HG03457 (cell line): ENCODE measurements around the gene DCUN1D3.

Experiments used
- ATAC-seq: cut with Tn5 transposase; IDR thresholded peaks from one replicate; pipeline ENCODE4 v1.9.1; 2021; ENCODE audit warnings: moderate number of reproducible peaks; ENCODE audit not compliant: unreplicated experiment

The DCUN1D3 gene

DNA sequence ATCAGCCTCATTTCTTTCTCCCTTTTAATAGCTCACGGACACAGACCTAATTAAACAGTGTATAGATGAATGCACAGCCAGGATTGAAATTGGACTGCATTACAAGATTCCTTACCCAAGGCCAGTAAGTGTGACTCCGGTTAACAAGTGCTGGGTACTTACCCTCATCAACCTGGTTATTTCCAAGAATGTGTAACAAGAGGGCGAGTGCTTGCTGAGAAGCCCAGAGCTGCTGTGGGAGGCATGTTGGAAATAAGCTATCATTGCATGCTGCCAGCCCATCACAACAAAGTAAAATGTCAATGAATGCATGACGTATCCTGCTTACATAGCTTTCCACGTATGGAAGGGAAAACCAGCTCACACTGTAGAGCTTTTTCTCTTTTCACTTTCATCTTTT, 19.9 kb upstream of the DCUN1D3 start:
- ATAC-seq, result no peak

DNA sequence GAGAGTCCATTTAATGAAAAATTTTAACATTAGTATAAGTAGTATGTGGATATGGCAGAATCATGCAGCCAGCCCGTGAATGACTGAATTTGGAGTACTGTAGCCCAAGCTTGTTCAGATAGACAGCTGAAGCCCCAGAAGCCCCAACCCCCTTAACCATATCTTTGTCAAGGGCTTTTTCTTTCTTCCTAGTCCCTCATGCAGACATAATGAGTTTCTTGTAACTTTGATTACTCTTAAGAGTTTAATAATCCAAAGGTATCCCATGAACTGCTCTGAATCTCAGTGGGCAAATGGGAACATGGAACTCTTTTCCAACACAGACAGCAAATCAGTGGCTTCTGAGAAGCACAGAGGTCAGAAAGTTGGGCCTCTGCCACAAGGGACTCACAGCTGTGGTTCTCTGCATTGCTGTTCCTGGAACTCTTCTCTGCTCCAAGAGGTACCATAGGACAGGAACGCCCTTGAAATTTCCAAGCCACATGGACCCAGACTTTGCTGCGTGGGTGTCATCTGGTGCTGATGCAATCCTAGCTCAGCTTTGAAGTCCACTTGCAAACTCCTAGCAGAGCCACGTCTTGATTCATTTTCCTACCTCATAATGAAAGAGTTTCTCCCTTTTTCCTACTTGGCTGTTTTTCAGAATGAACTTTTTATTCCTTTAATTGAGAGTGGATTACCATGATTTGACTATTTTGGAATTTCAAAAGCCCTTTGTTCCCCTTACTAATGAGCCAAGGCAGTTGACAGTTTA, 18.5 kb upstream of the DCUN1D3 start:
- no peak for ATAC-seq

DNA sequence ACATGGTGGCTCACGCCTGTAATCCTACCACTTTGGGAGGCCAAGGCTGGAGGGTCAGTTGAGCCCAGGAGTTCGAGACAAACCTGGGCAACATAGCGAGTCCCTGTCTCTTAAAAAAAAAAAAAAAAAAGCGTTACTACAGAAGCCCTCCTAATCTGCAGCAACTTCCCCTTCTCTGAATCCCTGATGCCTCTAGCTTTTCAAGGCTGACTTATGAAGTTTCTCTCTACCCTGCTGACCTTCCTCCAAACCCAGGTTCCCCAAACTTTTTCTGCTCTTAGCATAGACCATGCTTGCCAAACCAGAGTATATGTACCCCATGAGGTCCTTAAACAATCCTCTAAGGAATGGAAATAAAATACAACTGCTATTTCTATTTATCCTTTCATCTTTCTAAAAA, 16.8 kb upstream of the DCUN1D3 start:
- no peak for ATAC-seq

DNA sequence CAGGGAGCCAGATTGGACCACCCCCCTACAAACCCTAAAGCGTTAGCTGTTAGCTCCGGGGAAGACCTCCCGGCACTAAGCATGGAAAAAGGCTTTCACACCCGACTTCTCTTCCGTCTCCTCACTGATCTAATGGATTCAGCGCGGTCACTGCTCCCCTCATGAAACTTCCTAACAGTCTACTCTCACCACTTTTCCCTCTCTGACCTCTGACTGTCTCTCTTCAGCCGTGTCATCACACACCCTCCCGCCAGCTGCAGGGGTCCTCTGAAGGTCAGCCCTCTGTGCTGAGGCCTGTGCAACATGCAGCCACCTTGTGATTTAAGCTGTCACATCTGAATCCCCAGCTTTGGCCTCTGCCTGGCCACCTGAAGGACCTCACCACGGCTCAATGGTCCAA, 16.1 kb upstream of the DCUN1D3 start:
- ATAC-seq, result no peak

DNA sequence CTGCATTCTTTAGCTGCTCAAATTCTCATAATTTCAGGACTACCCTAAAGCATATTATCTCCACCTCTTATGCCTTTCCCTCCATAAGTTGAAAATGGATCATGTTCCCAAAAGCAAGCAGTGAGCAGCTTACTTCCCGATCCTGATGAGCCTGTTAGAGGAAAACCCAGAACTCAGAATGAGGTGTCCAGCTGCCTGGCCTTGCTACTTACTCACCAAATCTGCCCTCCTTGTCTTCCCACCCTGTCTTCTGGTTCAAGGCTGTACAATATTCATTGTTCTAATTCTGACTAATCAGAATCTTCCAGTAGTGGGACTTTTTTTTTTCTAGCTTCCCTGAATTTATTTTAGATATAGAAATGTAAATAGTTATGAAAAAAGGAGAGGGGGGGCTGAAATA, 11.2 kb upstream of the DCUN1D3 start:
- no peak for ATAC-seq

DNA sequence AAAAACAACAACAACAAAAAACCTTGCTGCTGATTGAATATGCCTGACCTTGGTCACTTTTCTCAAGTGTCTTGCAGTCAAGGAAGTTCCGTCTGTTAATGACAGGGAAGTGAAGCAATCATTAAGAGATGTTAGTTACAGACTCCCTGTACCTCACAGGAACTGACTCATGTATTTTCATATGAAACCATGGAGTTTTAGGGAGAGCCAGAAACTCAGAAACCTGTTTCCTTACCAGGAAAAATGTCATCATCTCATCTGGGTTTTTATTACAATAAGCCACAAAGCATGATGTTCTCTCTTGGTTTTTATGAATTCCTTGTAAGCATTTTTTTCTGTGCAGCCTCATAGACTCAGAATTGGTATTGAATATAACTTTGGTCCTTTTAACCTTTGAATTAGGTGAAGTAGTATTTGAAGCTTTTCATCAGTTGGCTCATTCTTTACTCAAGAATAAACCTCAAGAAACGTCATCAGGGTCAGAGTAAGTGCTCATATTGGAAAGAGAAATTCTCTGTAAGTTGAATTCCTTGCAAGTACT, 10.7 kb upstream of the DCUN1D3 start:
- ATAC-seq, result no peak

DNA sequence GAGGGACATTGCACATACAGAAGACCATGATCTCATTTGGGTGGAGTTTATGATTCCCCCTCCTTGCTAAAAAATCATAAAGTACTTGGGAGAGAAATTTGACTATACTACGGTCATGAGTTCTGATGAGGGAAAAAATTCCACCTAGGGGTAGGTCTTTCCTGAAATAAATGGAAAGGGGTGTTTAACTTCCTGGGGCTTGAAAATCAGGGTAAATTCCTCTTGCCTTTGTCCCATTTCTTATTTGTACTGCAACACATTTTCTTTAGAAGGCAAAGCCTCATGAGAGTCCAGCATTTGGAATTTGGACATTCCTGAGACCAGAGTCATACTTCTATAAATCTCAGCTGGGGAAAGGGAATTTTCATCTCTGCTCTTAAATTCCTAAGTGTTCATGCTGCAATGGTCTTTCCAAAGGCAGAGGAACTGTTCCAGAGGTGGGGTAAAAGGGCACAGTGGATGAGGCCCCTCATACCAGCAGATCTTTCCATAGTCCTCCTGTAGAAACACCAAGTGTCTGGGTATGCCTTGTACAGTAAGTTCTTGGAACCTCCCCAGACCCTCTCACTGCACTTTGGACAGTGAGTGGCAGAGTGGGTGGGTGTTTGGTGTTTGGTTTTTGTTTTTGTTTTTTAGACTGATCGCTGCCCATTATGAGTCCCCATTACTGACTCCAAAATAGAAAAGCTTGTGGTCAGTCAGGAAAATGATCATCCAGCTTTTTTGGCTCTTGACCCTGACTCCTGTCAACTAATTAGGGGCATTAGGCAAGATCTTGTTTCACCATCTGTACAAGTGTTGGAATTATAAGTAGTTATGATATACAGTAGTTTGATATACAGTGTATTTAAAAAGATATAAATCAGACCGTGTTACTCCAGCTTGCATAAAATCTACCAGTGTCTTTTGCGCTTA, 6.4 kb upstream of the DCUN1D3 start:
- ATAC-seq, result no peak

DNA sequence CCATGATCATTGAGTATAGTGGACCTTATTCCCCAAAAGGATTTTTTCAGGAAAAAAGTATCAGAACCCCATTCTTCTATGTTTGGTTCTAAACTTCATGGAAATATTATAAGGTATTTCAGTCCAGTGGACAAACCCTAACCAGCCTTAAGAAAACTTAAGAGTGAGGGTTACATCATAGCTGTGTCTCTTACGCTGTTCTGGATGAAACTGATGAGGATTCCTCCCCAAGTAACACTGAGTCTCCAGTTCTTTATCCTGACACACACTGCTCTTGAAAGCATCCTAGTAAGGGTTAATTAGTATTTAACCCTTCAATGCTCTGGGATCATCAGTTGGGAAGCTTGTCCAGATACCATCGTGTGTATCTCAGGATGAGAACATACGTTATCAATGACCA, 5.4 kb upstream of the DCUN1D3 start:
- no peak for ATAC-seq

DNA sequence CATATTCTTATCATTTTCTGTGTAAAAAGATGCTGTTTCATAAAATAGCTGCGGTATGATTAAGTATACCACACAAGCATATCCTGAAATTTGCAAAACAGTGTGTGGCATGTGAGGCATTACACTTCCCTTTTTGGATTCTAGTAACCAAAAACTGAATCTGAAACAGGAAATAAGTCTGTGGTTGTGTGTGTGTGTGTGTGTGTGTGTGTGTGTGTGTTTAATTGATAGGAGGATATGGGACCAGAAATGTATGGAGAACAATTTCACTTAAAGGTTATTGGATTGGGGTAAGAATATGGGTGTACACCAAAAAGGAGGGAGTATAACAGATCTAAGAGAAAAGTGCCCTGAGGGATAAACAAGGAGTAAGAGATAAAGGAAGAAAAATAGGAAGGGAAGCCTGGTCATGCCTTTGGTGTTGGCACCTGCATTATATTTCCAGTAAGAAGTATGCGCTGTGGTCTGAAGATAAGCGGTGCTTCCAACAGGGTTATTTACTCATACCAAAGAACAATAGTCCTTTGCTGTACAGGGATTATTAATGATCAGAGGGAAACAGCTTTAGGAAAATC, 4.4 kb upstream of the DCUN1D3 start:
- ATAC-seq, result no peak

DNA sequence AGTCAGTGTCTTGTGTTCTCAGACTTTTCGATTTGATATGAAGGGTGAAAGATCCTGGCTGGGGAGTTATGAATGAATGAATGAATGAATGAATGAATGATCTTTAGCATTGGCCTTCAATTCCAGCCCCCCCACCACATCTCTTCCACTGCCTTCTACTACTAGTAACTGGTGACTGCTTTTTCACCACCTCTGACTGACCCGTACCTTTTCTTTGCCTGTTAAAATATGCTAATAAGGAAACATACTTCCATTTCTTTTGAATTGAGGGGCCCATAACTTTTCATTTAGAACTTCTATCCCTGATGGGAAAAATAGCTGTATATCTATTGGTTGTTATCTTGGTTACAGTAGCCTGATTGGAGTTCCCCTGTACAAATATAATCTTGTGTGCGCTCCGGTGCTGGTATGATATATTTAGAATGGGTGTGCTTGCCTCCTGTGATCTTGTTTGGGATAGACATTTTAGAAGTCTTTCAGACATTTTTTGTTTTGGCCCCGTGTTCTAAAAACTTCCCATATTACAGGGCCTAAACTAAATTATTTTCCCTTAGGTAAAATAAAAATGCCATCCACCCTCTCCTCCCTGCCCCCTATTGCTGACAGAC, 3.8 kb upstream of the DCUN1D3 start:
- no peak for ATAC-seq

DNA sequence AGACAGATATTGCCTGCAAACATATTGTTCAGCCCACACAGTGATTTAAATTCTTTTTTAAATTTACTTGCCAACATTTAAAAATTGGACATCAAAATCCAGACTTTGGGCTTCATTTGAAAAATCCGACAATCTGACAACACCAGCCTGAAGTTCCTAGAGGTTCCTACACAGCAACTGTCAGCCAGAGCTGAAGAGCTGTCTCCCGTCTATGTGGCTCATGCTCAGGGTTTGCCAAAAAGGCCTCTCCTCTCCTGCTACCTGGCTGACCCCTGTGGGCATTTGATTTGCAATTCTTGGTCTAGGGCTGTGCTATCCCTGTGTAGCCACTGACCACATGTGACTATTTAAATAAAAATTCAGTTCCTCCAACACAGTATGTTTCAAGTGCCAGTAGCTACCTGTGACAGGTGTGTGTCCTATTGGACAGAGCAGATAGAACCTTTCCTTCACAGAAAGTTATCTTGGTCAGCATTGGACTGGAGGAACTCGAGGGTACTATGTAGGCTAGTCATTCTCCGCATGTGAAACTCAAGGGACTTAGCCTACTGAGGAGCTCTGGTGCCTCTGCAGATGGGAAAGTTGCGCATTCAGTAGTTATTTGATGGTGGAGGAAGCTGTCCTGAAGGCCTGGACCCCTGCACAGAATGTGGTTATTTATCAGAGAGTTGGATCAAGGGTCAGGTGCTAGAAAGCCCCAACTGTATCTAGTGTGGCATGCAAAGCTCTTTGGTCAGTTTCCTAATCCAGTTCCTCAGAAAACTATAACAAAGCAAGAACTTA, 3.1 kb upstream of the DCUN1D3 start:
- no peak for ATAC-seq

DNA sequence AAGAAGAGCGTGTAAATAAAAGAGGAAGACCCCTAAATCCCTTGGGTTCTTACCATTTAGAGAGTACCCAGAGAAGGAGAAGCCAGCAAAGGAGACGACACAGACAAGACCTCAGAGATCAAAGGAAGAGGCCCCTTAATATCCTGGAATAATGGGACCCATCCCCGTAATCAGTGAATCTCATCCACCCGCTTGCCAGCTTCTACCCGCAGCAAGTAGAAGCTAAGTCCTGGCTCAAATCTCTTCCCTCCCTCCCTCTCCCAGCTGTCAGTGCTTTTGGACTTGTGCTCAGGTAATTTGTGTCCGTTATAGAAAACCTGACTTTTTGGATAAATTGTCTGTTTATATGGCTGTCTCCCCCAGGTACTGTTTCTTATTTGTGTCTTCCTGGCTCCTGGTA, 2.3 kb upstream of the DCUN1D3 start:
- no peak for ATAC-seq

DNA sequence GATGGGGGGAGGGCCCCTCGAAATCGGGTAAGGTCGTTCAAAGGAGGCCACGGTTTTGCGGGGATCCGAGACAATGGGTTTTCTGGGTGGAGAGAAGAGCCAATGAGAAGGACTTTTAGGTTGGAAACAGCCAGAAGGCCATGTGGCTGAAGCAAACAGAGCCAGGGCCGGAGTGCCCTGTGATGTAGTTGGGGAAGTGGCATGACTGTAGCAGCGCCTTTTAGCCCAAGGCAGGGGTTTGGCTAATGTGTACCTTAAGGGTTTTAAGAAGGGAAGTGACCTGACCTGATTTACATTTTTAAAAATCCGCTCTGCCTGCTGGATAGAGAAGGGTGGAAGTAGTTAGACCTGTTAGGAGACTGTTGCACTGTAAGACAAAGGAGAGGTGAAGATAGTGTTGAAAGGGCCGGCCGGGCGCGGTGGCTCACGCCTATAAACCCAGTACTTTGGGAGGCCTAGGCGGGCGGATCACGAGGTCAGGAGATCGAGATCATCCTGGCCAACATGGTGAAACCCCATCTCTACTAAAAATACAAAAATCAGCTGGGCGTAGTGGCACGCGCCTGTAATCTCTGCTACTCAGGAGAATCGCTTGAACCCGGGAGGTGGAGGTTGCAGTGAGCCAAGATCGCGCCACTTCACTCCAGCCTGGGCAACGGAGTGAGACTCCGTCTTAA, 1.4 kb upstream of the DCUN1D3 start:
- no peak for ATAC-seq

DNA sequence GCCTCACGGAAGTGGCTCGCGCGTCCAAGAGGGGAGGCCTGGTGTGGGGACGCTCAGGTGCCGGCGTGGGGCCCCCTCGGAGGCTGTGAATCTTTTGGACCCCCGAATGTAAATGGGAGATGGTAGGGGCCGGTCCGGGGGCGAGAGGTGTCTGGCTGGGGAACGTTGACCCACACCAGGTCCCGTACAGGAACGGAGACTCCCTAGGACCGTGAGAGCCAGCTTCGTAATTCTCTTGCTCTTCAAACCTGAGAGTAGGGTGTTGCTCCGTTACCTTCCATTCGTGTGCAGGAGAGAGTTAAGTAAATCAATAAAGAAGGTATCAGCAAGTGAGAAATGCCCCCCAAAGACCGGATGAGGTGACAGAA, 894 bp upstream of the DCUN1D3 start:
- no peak for ATAC-seq

DNA sequence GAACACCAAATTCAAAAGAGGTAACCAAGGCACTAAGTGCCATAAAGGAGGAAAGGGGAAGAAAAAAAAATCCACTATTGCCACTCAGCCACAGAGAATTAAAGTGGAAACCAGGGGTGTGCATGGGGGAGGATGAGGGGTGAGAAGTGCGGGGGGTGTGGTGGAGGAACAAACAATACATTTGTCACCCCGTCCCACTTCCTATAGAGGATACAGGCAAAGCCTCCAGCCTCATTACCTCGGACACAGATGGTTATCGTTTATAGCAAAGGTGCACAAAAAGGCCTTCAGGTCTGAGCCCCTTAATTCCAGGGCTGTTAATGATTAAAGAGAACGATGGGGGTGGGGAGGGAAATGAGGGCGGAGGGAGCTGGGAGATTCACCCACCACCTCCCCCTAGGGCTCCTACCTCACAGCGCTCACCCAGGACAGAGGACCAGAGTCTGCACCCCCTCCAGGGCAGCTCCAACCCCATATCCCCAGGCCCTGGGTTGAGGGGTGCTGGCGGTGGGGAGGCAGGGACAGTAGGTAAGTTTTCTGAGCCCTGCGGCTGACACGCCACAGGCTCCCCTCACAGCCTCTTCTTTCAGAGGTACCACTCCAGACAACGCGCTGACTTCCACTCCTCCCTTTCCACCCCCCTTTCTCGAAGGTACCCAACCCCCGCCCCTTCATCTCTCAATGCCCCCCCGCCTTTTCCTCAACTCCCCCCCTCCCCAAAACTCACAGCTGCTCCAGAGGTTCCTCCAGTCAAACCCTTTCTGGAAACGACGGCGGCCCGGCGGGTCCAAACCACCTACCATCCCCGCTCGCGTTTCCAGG, 470 bp downstream of the DCUN1D3 start:
- ATAC-seq, result no peak

DNA sequence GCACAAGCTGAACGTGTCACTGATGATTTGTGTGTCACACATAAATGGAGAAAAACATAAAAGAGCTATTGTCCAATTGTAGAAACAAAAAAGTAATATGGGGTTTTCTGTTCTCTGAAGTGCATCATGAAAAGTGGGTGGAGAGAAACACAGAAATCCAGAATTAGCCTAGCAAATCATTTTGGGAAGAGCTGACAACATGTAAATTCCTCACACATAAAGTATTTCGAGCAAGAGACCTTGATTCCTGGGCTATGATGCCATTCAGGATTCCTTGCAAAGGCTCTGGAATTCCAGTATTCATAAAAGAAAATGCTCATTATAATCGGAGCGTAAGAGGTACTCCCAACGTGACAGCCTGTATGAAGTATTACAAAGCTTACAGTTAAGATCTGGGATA, 1.1 kb downstream of the DCUN1D3 start:
- ATAC-seq, result no peak

DNA sequence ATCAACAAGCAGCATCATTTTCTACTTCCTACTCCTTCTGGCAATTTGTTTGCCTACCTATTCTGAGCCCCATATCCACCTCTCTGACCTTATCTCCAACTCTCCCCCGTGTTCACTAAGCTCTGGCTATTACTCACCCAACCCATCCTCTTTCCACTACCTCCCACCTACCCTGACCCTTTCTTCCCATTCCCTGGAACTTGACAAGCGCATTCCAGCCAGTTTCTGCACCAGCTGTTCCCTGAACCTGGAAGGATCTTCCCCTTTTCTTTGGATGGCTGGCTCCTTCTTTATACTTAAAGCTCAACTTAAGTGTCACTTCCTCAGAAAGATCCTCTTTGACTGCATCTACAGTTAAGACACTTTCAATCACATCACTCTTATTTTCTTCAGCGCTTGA, 2.2 kb downstream of the DCUN1D3 start:
- ATAC-seq, result no peak

DNA sequence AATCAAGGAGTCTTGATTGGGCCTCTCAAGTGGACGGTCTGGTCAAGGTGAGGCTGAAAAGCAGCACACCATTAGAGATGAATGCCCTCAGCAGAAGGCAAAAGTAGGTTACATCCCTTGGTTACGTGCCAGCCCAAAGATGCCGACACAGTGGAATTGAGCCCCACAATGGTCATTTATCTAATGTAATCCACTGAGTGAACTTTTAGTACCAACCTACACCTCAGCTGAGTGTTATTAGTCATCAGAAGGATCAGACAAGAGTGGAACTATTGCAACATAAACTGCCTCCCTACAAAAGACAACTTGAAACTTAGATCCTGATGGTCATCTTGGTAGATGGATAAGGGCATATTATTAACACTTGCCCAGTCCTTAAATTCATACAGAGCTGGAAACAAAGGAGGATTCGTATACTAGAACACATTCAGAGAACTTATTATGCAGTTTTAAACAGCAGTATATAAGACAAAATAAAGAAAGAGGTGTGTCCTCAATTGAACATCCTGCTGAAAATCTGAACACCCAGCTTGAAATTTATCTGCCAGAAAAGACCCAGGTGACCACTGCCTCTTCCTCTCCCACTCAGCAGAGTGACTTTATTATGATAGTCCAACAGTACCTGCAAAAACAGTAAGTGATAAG, 2.8 kb downstream of the DCUN1D3 start:
- ATAC-seq, result no peak

DNA sequence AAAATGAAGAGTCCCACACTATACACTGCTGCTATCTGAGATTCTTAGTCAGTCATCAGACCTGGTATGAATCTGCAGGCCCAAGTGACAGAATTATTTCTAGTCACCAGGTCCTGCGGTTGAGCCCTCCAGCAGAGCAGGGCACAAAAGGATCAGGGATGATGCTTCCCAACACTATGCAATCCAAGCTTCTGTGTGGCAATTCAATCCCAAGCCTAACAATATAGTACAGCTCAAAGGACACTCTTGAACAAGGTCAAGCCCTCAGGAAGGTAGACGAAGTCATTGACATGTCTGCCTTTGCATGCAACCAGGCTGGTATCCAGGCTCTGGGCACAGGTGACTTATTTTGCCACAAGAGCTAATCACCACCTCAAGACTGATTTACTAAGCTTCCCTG, 5.8 kb downstream of the DCUN1D3 start:
- no peak for ATAC-seq
